Ecto neural progenitor cell (in vitro differentiated cells): ENCODE measurements around the gene CYBB.

Experiments used
- DNase-seq: peaks from one replicate; pipeline ENCODE4 v3.0.0-alpha.2; 2018; ENCODE audit warnings: low spot score

CYBB gene

GRCh38 chrX:37844622-37845021 lies 64.8 kb downstream of the CYBB start:
- no peak for DNase-seq

GRCh38 chrX:37846141-37846540 lies 66.3 kb downstream of the CYBB start:
- no peak for DNase-seq

GRCh38 chrX:37846558-37846933 lies 66.7 kb downstream of the CYBB start:
- no peak for DNase-seq

- DNase-seq: peak; percentile 77
Measured at GRCh38 chrX:37846934-37847732, 67.3 kb downstream of the CYBB start, which contains the start of gene DYNLT3. Gene DYNLT3 (minus strand): TSS chrX:37847571. CDS start chrX:37847510, 61 bp downstream.

- no peak for DNase-seq
Measured at GRCh38 chrX:37847733-37848197, 67.9 kb downstream of the CYBB start.

GRCh38 chrX:37854148-37854547 lies 74.3 kb downstream of the CYBB start:
- no peak for DNase-seq

GRCh38 chrX:37854748-37855147 lies 74.9 kb downstream of the CYBB start:
- DNase-seq: no peak

- DNase-seq: no peak
Measured at GRCh38 chrX:37860721-37861120, 80.9 kb downstream of the CYBB start.

- DNase-seq: no peak
Measured at GRCh38 chrX:37862851-37863250, 83.0 kb downstream of the CYBB start.
